Measurements from ENCODE around the gene RNF13. TPM values are rescaled to one million over a fixed set of nuclear protein-coding genes. Genes with fewer than 3 reads are reported as not detected.
"Not testable (repeated sequence)": the region's sequence is repeated elsewhere in the genome, so short reads cannot be mapped to it uniquely, and the experiment has no call there.

RNF13 gene
- total RNA-seq, 4 donors from 2014 or later, result 62.3 to 106 (median 91.1) TPM

DNA sequence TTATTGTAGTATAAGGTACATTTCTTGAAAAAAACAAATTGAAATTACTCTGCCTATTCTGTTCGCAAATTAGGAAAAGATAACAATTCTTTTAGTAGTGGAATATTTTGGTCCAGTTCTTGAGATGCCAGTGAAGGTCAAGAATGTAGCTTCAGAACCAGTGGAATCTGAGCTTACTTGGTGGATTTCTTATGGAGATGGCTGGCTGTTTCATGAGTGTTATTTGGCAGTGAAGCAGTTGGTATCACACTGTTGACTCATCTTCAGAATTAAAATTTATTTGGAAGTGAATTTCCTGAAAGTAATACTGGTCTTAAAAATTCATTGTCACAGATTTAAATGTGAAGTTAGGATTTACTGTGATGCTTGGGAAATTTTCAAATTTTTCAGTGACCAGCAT, 19.1 kb downstream of the RNF13 start:
- Histone ChIP-seq H3K27ac (no peak overlapping the region), H3K36me3 (no peaks in the 10 kb centered on the region), H3K27me3 (no peaks in the 10 kb centered on the region), H3K4me1 (peaks cover 0 to 18% (median 0%) of the 10 kb centered on the region in 3 donors), H3K9me3 (peaks cover 0 to 17% (median 0%) of the 10 kb centered on the region in 3 donors), H3K4me3 (no peak overlapping the region)
- no peak for ATAC-seq
- TF ChIP-seq POLR2A (IDR thresholded peaks at IDR 0.05), result no peak
- TF ChIP-seq POLR2AphosphoS5 (IDR thresholded peaks at IDR 0.05), result no peak
- no peak for TF ChIP-seq EP300 (IDR thresholded peaks at IDR 0.05)
- TF ChIP-seq CTCF (IDR thresholded peaks at IDR 0.05), result no peak
- WGBS, 2 donors (ENCODE audit: low coverage in 1 of 2), result 93 to 100% methylated on average over 1 of the region's 1 CpG

DNA sequence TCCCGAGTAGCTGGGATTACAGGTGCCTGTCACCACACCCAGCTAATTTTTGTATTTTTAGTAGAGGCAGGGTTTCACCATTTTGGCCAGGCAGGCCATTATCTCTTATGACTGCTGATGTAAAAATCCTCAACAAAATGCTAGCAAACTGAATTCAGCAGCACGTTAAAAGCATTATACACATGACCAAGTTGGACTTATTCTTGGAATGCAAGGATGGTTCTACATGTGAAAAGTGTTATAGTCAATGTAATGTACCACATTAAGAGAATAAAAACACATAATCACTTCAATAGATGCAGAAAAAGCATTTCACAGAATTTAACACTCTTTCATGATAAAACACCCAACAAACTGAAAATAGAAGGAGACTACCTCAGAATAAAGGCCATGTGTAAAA, 20.2 kb downstream of the RNF13 start:
- Histone ChIP-seq H3K9me3 (peaks cover 0 to 20% (median 0%) of the 10 kb centered on the region in 3 donors), H3K27ac (no peak overlapping the region), H3K27me3 (no peaks in the 10 kb centered on the region), H3K4me3 (no peak overlapping the region), H3K4me1 (peaks cover 0 to 9% (median 0%) of the 10 kb centered on the region in 3 donors), H3K36me3 (peaks cover 0 to 1% of the 10 kb centered on the region in 2 donors)
- ATAC-seq, result no peak
- TF ChIP-seq POLR2AphosphoS5 (IDR thresholded peaks at IDR 0.05) (no peak), EP300 (IDR thresholded peaks at IDR 0.05) (no peak)
- 92% methylated on average over 1 of the region's 2 CpGs; no CpG with 5 or more reads in 1 of the 2 donors for WGBS, 2 donors (ENCODE audit: low coverage in 1 of 2)

DNA sequence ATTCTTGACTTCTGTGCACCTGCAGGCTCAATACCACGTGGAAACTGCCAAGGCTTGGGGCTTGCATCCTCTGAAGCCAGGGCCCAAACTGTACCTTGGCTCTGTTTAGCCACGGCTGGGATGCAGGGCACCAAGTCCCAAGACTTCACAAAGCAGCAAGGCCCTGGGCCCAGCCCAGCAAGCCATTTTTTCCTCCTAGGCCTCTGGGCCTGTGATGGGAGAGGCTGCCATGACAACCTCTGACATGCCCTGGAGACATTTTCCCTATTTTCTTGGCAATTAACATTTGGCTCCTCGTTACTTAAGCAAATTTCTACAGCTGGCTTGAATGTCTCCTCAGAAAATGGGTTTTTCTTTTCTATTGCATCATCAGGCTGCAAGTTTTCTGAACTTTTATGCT, 25.5 kb downstream of the RNF13 start:
- peaks cover 0 to 24% (median 0%) of the 10 kb centered on the region in 3 donors for H3K4me1 ChIP-seq
- H3K36me3 ChIP-seq, H3K4me3 ChIP-seq, H3K27ac ChIP-seq, ATAC-seq, H3K27me3 ChIP-seq, H3K9me3 ChIP-seq: not testable (repeated sequence)
- WGBS, 2 donors (ENCODE audit: low coverage in 1 of 2), result no CpG with 5 or more reads among the region's 3 CpGs

- H3K4me3 ChIP-seq, ATAC-seq, H3K27me3 ChIP-seq, H3K36me3 ChIP-seq, H3K9me3 ChIP-seq, H3K27ac ChIP-seq: not testable (repeated sequence)
- H3K4me1 ChIP-seq, result peaks cover 0 to 33% (median 0%) of the 10 kb centered on the region in 3 donors
- WGBS, 2 donors (ENCODE audit: low coverage in 1 of 2), result 96 to 100% methylated on average over 2 to 3 of the region's 3 CpGs
These were observed 26.5 kb downstream of the RNF13 start for GRCh38 chr3:149839469-149839868.

GRCh38 chr3:149839896-149840295, 26.9 kb downstream of the RNF13 start:
- no peak overlapping the region for H3K4me3 ChIP-seq
- H3K27me3 ChIP-seq, result no peaks in the 10 kb centered on the region
- peaks cover 0 to 6% (median 0%) of the 10 kb centered on the region in 3 donors for H3K9me3 ChIP-seq
- TF ChIP-seq CTCF (IDR thresholded peaks at IDR 0.05), result no peak
- TF ChIP-seq POLR2AphosphoS5 (IDR thresholded peaks at IDR 0.05), result no peak
- no peak for TF ChIP-seq EP300 (IDR thresholded peaks at IDR 0.05)
- TF ChIP-seq POLR2A (IDR thresholded peaks at IDR 0.05), result no peak
- no peak overlapping the region for H3K27ac ChIP-seq
- ATAC-seq, result no peak
- peaks cover 0 to 38% (median 0%) of the 10 kb centered on the region in 3 donors for H3K4me1 ChIP-seq
- H3K36me3 ChIP-seq, result peaks cover 0 to 4% of the 10 kb centered on the region in 2 donors
- 78 to 100% methylated on average over 3 of the region's 3 CpGs for WGBS, 2 donors (ENCODE audit: low coverage in 1 of 2)

DNA sequence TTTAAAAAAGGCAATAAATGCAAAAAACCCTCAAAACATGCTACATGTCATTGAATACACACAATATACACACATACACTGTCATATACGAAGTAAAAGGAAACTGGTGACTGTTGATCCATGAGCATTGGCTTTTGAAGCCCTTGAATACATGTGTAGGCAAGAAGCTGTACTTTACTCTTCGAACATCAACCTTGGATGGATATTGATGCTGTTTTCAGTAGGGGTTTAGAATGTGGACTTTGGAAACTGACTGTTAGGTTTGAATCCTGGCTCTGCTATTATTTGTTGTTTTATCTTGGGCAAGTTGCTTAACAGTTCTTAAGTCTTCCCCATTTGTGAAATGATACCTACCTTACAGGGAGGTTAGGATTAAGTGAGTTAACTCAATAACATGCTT, 30.5 kb downstream of the RNF13 start:
- H3K27ac ChIP-seq, result no peak overlapping the region
- TF ChIP-seq POLR2AphosphoS5 (IDR thresholded peaks at IDR 0.05) (no peak), EP300 (IDR thresholded peaks at IDR 0.05) (no peak), POLR2A (IDR thresholded peaks at IDR 0.05) (no peak), CTCF (IDR thresholded peaks at IDR 0.05) (no peak)
- ATAC-seq, result no peak
- WGBS, 2 donors (ENCODE audit: low coverage in 1 of 2), result 64 to 85% methylated on average over 2 of the region's 2 CpGs
- no peak overlapping the region for H3K4me3 ChIP-seq
- H3K9me3 ChIP-seq, result peaks cover 0 to under 1% (median 0%) of the 10 kb centered on the region in 3 donors
- H3K4me1 ChIP-seq, result peaks cover 0 to 52% (median 0%) of the 10 kb centered on the region in 3 donors
- H3K27me3 ChIP-seq, result no peaks in the 10 kb centered on the region
- peaks cover 0 to 24% of the 10 kb centered on the region in 2 donors for H3K36me3 ChIP-seq
